Cardiac septum (tissue), 1 donor: ENCODE results near the gene DGKI. TPM values are rescaled to one million over a fixed set of nuclear protein-coding genes. Genes with fewer than 3 reads are reported as not detected.

Source experiments
- DNase-seq: peaks from one replicate; pipeline ENCODE4 v3.0.0-alpha.2; 2020; ENCODE audit warnings: low spot score
- intact Hi-C: fragments of 100-400 bp; cut with DNase I; formaldehyde crosslinking; loops from one replicate; pipeline ENCODE4 v1.14.0; 2022
- total RNA-seq: library from RNA; stranded (reverse); fragmentation: NEBNext Ultra II Directional; extraction: Animal tissue kit (Norgen Biotek cat#: 25700); gene quantifications from one replicate; pipeline ENCODE4 v1.2.1, GENCODE V29; 2021
- donor health status: DM: no; HTN: no; CAD: no.

Gene DGKI
- total RNA-seq, 1 donor from 2014 or later, result 7.5 TPM

DNA sequence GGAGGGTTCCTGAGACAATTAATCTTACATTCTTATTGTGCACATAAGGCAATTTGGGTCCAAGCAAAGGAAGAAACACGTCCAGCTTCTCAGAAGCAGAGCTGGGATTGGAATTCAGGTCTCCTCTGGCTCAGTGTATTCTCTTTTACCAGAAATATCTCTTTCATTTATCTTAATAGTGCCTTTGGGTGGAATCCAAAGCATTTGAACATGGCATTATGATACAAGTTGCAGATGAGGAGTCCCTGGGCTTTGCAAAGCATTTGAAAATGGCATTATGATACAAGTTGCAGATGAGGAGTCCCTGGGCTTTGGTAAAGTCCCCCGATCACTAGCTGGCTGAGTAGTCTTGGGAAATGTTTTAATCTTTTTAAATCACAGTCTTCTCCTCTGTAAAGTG is 473.3 kb downstream of the DGKI start:
- intact Hi-C loops, result no loop called here
- DNase-seq, result no peak

DNA sequence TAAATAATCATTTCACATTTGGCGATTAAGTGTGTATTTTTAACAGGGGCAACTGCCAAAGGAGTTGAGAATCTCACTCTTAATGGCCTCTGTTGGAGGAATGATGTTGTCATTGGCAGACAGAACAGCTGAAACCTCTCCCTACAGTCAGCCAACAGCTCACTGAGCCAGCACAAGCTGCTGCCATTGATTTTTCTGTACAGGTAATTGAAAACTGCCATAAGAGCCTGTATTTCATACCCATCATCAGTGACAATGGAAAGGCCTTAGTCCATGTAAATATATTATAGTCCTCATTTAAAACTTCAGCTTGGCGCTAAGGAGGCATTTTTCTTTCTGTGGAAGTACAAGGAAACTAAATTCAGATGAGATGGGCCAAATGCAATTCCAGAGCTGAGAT is 475.2 kb downstream of the DGKI start:
- intact Hi-C loops, result no loop called here
- no peak for DNase-seq

DNA sequence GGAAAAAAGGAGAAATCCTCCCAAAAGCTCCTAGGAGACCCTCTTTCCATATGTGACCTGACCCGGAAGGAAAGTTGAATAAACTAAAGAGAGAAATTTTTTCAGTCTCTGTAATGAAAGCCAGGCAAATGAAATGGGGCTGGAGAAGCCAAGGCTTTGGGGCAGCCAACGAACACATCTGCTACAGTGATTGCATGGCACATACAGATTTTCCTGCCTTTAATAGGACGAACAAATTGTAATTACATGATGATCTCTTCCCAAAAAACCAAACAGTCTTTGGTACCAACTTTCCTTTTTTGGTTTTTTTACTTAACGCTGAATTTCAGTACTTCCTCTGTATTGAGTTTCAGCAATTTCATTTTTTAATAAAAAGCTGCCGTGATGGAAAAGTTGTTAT is 479.8 kb downstream of the DGKI start:
- intact Hi-C loops, result no loop called here

DNA sequence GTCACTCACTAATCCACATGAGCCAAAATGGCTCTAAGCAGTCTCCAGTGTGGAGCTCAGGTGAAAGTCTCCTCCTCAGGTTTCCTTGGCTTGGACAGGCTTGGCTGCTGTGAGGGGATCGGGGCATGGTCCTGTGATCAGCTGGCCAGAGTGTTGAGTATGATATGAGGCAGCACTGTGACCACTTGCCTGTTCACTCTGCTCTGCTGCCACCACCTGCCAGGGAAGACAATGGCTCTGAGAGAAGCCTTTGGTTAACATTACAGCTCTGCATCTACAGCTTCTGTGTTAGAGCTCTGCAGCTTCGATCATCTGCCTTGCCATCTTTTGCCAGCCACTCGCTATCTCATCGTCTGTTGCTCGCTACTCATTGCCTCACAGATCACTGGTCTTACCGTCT is 483.1 kb downstream of the DGKI start:
- intact Hi-C loops, result no loop called here
- DNase-seq, result no peak

More for the DNA sequence above, 479.8 kb downstream of the DGKI start:
- no peak for DNase-seq

- intact Hi-C loops, result no loop called here
- no peak for DNase-seq
Measured at GRCh38 chr7:137360087-137360679, 486.6 kb downstream of the DGKI start.

- intact Hi-C loops, result no loop called here
- no peak for DNase-seq
Measured at GRCh38 chr7:137354961-137355360, 491.8 kb downstream of the DGKI start.

DNA sequence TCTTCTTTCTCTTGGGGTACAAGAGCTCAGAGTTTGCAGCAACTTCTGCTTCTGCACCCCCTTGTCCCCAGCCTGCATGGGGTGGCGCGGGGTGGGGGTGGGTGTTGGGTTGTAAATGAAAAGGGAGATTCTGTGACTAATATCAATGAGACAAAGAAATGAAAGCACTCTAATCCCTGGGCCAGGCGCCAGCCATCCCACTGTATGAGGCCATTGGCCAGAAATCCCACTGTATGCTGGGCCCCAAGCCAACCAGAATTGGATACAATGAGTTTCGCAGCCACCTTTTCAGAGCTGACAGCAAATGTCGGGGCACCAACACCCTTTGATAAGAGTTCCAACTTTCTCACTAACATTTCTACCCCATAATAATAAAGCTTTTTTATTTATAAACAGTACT is 492.4 kb downstream of the DGKI start:
- intact Hi-C loops, result no loop called here
- DNase-seq, result no peak

- intact Hi-C loops, result no loop called here
- DNase-seq, result no peak
Measured at GRCh38 chr7:137351941-137352340, 494.8 kb downstream of the DGKI start.

GRCh38 chr7:137345799-137346449 is 500.9 kb downstream of the DGKI start:
- intact Hi-C loops, result no loop called here
- DNase-seq, result no peak

GRCh38 chr7:137343281-137343841 is 503.4 kb downstream of the DGKI start, which contains the start of gene PTN:
PTN (minus strand) TSS chr7:137343733; CDS start chr7:137254973, 88,760 bp downstream.
- intact Hi-C loops, result no loop called here
- DNase-seq, result peak; percentile 75

DNA sequence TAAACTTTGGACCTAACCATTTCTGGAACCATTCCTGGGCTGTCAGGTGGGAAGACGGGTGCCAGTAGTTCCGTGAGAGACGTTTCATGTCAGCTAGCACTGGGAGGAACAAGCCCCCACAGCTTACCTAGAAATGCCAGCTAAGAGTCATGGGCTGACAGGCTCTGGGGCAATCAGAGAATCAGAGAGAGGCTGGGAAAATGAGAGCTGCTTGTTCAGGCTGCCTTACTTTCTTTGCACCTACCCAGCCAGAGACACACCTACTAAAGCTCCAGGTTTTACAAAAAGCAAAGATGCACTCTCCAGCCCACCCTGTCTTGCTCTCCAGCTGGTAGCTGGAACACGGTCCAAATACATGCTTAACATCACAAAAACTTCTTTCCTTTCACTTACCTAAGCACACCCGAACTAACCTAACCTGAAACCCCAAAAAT is 503.9 kb downstream of the DGKI start:
- no peak for DNase-seq
- intact Hi-C loops, result no loop called here

GRCh38 chr7:137342265-137342664 is 504.5 kb downstream of the DGKI start:
- intact Hi-C loops, result no loop called here

DNA sequence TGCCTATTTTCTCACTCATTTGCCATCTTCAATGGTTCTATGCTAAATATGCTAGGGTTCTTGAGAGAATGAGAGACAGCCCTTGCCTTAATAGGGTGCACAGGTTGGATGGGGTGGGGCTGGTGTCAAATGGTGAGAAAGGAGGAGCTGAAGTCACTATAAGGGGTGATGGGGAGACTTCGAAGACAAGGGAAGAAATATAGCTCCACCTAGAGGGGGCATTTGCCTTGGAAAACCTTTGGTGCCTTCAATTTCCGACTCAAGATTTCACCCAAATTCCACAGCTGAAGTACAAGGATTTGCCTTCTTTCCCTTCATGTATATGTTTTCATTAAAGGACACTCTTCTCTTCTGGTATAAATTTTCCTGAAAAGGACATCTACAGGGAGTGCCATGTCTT is 508.9 kb downstream of the DGKI start:
- DNase-seq, result no peak
- intact Hi-C loops, result no loop called here

More at GRCh38 chr7:137342265-137342664, 504.5 kb downstream of the DGKI start:
- DNase-seq, result no peak

GRCh38 chr7:137335814-137336213 is 511.0 kb downstream of the DGKI start:
- intact Hi-C loops, result no loop called here
- DNase-seq, result no peak

DNA sequence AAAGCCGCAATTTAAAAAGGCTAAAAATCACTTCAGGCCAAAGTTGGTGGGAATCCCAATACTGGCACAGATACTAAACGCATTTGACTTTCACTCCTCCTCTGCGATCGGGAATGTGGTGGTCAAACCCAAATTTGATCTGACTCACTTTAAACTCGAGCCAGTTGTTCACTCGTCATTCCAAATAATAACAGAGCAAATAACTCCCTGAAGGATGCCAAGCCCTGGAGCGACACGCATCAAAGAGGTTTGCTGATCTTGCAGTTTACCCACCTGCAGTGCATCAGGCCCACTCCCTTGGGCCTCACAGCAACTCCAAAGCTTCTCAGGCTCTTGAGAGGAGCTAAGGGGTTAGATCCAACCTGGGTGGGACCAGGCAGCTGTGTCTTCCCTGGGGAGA is 515.4 kb downstream of the DGKI start:
- no peak for DNase-seq
- intact Hi-C loops, result no loop called here

Other genes with a start within 250 kb of the DGKI start
- gene CREB3L2, start 155.1 kb upstream of the DGKI start, total RNA-seq, result 30.1 TPM
- not detected for gene AKR1D1, start 229.5 kb upstream of the DGKI start, total RNA-seq